MCF 10A (cell line): Measurements from ENCODE around the gene ULK4. TPM values are rescaled to one million over a fixed set of nuclear protein-coding genes. Genes with fewer than 3 reads are reported as not detected.
"Not testable (repeated sequence)": the region's sequence is repeated elsewhere in the genome, so short reads cannot be mapped to it uniquely, and the experiment has no call there.

ENCODE experiments used
- BruUV-seq: library from RNA; stranded (reverse); fragments of 400-500 nt; replicated peaks from 2 replicates; lab custom pipeline; 2021; lab: Mats Ljungman, UMichigan
- CTCF ChIA-PET: fragments of 300-600 bp; sonication (Branson Sonifier 250); formaldehyde crosslinking; extraction: SDS; loops from one replicate; lab custom pipeline; 2021; ENCODE audit warnings: antibody characterized with exemption, inconsistent platforms; lab: Yijun Ruan, JAX
- POLR2A ChIA-PET: fragments of 300-600, 350-650 bp; sonication (Branson Sonifier 250); formaldehyde crosslinking; extraction: SDS; loops from one replicate; lab custom pipeline; 2020; ENCODE audit warnings: antibody characterized with exemption, inconsistent platforms; lab: Yijun Ruan, JAX
- DNase-seq: peaks from one replicate; pipeline ENCODE4 v3.0.0-alpha.2; 2018; ENCODE audit not compliant: unreplicated experiment
- H3K27ac Mint-ChIP-seq: one replicate; pipeline ENCODE4 v1.8.0; 2022; ENCODE audit warnings: mild to moderate bottlenecking, low read depth, mixed read lengths; ENCODE audit not compliant: unreplicated experiment
- H3K27me3 Mint-ChIP-seq: one replicate; pipeline ENCODE4 v1.8.0; 2022; ENCODE audit warnings: mixed read lengths; ENCODE audit not compliant: insufficient read depth, unreplicated experiment
- H3K36me3 Mint-ChIP-seq: one replicate; pipeline ENCODE4 v1.8.0; 2022; ENCODE audit warnings: mild to moderate bottlenecking, moderate library complexity, mixed read lengths; ENCODE audit not compliant: insufficient read depth, unreplicated experiment
- H3K4me1 Mint-ChIP-seq: one replicate; pipeline ENCODE4 v1.8.0; 2022; ENCODE audit warnings: mixed read lengths; ENCODE audit not compliant: insufficient read depth, unreplicated experiment
- H3K4me3 Mint-ChIP-seq: one replicate; pipeline ENCODE4 v1.8.0; 2022; ENCODE audit warnings: mild to moderate bottlenecking, moderate library complexity, mixed read lengths; ENCODE audit not compliant: unreplicated experiment
- H3K9me3 Mint-ChIP-seq: one replicate; pipeline ENCODE4 v1.8.0; 2022; ENCODE audit warnings: mixed read lengths; ENCODE audit not compliant: unreplicated experiment
- intact Hi-C: fragments of 100-400 bp; cut with micrococcal nuclease; formaldehyde crosslinking; loops from 2 replicates; pipeline ENCODE4 v1.14.1; 2022
- total RNA-seq: library from RNA; stranded (reverse); gene quantifications from 2 replicates; pipeline ENCODE4 v1.2.3, GENCODE V29; 2022
- TF ChIP-seq, protein P1 (sequence below): fragments of 200-600 bp; IDR thresholded peaks from one replicate; pipeline ENCODE4 v1.8.0; 2022; ENCODE audit warnings: antibody characterized with exemption, mild to moderate bottlenecking; ENCODE audit not compliant: unreplicated experiment

ULK4 gene
- total RNA-seq, 1 experiment from 2014 or later: 7.8 TPM

DNA sequence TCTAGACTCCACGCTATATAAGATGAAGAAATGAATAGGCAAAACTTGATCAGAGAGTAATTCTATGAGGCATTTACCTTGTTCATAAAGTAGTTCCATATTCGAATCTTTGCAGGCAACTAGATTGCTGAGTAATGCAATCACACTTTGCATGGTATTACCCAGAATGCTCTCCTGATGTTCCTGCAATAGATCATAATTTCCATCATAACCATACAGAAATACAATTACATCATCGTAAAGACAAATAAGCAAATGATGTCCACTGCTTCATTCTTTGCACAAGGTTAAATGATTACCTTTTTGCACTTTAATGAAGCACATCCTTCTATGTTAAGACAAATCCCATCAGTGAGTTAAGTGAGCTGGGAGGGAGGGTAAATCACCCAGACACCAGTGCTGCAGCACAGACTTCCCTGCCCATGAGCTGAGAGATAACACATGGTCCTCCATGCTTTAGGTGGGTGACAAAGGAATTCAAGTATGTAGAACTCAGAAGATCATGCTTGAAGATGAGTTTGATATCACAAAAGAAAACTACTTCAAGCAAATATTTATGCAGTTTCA lies 395.9 kb downstream of the ULK4 start:
- Mint-ChIP-seq H3K4me3 (no peak overlapping the region), H3K4me1 (peaks cover 6% of the 10 kb centered on the region), H3K27me3 (no peaks in the 10 kb centered on the region), H3K9me3 (peaks cover 7% of the 10 kb centered on the region), H3K27ac (no peak overlapping the region), H3K36me3 (no peaks in the 10 kb centered on the region)
- CTCF ChIA-PET: no interaction called here
- TF ChIP-seq, protein P1, sequence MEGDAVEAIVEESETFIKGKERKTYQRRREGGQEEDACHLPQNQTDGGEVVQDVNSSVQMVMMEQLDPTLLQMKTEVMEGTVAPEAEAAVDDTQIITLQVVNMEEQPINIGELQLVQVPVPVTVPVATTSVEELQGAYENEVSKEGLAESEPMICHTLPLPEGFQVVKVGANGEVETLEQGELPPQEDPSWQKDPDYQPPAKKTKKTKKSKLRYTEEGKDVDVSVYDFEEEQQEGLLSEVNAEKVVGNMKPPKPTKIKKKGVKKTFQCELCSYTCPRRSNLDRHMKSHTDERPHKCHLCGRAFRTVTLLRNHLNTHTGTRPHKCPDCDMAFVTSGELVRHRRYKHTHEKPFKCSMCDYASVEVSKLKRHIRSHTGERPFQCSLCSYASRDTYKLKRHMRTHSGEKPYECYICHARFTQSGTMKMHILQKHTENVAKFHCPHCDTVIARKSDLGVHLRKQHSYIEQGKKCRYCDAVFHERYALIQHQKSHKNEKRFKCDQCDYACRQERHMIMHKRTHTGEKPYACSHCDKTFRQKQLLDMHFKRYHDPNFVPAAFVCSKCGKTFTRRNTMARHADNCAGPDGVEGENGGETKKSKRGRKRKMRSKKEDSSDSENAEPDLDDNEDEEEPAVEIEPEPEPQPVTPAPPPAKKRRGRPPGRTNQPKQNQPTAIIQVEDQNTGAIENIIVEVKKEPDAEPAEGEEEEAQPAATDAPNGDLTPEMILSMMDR: no peak
- DNase-seq: no peak
- intact Hi-C loops: no loop called here
- POLR2A ChIA-PET: interaction anchor here (0.6 kb wide), 1 partner anchor 638 kb away, joined by 3 read pairs; no protein-coding TSS in a partner anchor
- BruUV-seq: no TSS peak

DNA sequence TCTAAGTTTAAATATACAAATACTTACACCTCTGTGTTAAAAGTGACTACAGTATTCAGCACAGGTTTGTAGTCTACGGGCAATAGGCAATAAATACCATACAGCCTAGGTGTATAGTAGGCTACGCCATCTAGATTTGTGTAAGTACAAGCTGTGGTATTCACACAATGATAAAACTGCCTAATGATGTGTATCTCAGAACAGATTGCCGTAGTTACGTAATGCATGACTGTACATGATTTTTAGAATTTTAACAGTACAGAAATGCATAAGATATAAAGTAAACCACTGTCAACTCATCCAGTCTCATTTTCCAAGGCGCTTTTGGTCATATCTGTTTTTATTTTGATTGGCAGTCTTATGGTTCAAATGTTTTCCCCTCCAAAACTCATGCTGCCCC lies 396.9 kb downstream of the ULK4 start:
- Mint-ChIP-seq H3K4me3 (no peak overlapping the region), H3K36me3 (no peaks in the 10 kb centered on the region), H3K27me3 (no peaks in the 10 kb centered on the region), H3K4me1 (peaks cover 6% of the 10 kb centered on the region), H3K27ac (no peak overlapping the region), H3K9me3 (peaks cover 7% of the 10 kb centered on the region)
- ChIA-PET CTCF (interaction anchor here (0.7 kb wide), 1 partner anchor 68 kb away, joined by 3 read pairs; no protein-coding TSS in a partner anchor), POLR2A (no interaction called here)
- intact Hi-C loops: no loop called here
- TF ChIP-seq, protein P1: no peak
- no TSS peak for BruUV-seq
- no peak for DNase-seq

DNA sequence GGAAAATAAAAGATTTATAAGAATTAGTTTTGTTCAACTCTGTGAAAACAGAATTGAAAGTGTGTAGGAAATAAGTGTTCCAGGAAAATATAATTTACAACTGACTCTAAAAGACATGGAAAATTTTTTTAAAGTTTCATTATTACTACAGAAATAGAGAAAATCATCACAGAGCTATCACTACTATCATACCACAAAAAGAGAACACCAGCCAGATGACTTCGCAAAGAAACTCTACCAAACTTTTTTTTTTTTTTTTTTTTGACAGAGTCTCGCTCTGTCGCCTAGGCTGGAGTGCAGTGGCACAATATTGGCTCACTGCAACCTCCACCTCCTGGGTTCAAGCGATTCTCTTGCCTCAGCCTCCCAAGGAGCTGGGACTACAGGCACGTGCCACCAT lies 405.7 kb downstream of the ULK4 start:
- H3K36me3 Mint-ChIP-seq, H3K4me1 Mint-ChIP-seq, DNase-seq, H3K9me3 Mint-ChIP-seq, BruUV-seq, intact Hi-C loops, POLR2A ChIA-PET, H3K4me3 Mint-ChIP-seq, H3K27ac Mint-ChIP-seq, H3K27me3 Mint-ChIP-seq, CTCF ChIA-PET: not testable (repeated sequence)

DNA sequence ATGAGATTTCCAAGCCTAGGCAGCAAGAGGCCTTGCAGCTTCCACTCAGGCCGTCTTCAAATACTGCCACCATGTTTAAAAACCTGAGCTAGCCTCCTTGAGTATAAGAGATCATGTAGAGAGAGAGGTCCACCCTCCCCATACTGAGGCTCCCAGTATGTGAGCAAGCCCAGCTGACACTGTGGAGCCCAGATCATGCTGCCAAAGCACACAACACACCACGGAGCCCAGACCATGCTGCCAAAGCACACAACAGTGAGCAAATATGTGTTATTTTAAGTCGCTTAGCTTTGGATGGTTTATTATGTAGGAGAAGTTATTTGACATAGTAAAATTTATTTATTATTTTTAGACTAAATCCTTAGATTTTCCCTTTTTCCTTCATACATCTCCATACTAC lies 428.9 kb downstream of the ULK4 start:
- TF ChIP-seq, protein P1: no peak
- Mint-ChIP-seq H3K4me1 (no peaks in the 10 kb centered on the region), H3K27me3 (no peaks in the 10 kb centered on the region), H3K36me3 (no peaks in the 10 kb centered on the region), H3K9me3 (no peaks in the 10 kb centered on the region), H3K27ac (no peak overlapping the region), H3K4me3 (no peak overlapping the region)
- no peak for DNase-seq
- intact Hi-C loops: no loop called here
- BruUV-seq: no TSS peak
- ChIA-PET CTCF (interaction anchor here (0.6 kb wide), 1 partner anchor 37 kb away, joined by 3 read pairs; no protein-coding TSS in a partner anchor), POLR2A (no interaction called here)
